ENCODE measurements around the gene IFIT1. TPM values are rescaled to one million over a fixed set of nuclear protein-coding genes. Genes with fewer than 3 reads are reported as not detected.

The IFIT1 gene
- total RNA-seq, 4 donors from 2014 or later = 0.72 to 6.2 (median 4.7) TPM

DNA sequence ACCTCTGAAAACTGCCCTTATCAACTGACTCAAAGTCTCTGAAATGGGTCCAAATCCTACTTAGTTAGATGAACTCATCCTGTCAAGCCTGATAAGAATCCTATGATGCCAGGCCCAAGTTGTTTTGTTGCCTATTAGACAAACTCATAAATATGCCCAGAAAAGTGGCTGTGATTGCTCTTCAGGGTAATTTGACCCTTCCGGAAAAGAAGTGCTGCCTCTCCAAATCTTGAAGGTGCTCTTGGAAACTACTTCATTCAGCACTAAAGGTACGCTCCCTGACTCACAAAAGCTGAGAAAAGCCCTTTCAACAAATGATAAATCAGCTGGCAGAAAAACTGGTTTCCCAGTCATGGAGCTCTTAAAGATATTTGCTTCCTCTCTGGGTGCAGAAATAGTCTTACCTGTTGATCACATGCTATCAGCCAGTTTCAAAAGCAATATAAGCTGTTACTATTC is 28.6 kb downstream of the IFIT1 start:
- 59 to 72% methylated on average over 2 of the region's 2 CpGs for WGBS, 2 donors
- TF ChIP-seq POLR2A (IDR thresholded peaks at IDR 0.05) = no peak
- TF ChIP-seq, protein P1, sequence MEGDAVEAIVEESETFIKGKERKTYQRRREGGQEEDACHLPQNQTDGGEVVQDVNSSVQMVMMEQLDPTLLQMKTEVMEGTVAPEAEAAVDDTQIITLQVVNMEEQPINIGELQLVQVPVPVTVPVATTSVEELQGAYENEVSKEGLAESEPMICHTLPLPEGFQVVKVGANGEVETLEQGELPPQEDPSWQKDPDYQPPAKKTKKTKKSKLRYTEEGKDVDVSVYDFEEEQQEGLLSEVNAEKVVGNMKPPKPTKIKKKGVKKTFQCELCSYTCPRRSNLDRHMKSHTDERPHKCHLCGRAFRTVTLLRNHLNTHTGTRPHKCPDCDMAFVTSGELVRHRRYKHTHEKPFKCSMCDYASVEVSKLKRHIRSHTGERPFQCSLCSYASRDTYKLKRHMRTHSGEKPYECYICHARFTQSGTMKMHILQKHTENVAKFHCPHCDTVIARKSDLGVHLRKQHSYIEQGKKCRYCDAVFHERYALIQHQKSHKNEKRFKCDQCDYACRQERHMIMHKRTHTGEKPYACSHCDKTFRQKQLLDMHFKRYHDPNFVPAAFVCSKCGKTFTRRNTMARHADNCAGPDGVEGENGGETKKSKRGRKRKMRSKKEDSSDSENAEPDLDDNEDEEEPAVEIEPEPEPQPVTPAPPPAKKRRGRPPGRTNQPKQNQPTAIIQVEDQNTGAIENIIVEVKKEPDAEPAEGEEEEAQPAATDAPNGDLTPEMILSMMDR (IDR thresholded peaks at IDR 0.05) = no peak
- intact Hi-C loops (cut with DNase I; ENCODE audit: low total_unique reads) = no loop called here
- H3K4me3 ChIP-seq (ENCODE audit: low read depth, poor library complexity, severe bottlenecking) = no peak overlapping the region
- DNase-seq (ENCODE audit: low spot score in 2 of 2) = no peak

DNA sequence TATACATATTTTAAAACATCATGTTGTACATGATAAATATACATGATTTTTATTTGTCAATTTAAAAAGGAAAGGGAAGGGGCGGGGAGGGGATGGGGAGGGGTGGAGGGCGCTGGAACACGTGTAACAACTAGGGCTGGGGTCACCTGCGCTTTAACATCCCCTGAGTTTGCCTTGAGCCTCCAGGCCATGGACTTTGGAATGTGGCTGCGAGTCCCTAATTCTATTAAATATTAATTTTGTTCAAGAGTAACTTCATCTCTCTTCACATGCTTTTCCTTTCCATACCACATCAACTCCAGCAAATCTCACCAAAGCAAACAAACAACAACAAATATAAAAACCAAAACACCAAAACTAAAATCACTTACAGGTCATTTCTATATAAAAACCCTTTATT is 32.6 kb downstream of the IFIT1 start:
- intact Hi-C loops (cut with DNase I; ENCODE audit: low total_unique reads) = no loop called here
- 85% methylated on average over 5 of the region's 5 CpGs for WGBS, 2 donors
- TF ChIP-seq, protein P1 (IDR thresholded peaks at IDR 0.05) = no peak
- no peak for TF ChIP-seq POLR2A (IDR thresholded peaks at IDR 0.05)
- H3K4me3 ChIP-seq (ENCODE audit: low read depth, poor library complexity, severe bottlenecking) = no peak overlapping the region
- no peak for DNase-seq (ENCODE audit: low spot score in 2 of 2)

GRCh38 chr10:89426230-89426868 is 33.9 kb downstream of the IFIT1 start:
- DNase-seq (ENCODE audit: low spot score in 2 of 2) = no peak

DNA sequence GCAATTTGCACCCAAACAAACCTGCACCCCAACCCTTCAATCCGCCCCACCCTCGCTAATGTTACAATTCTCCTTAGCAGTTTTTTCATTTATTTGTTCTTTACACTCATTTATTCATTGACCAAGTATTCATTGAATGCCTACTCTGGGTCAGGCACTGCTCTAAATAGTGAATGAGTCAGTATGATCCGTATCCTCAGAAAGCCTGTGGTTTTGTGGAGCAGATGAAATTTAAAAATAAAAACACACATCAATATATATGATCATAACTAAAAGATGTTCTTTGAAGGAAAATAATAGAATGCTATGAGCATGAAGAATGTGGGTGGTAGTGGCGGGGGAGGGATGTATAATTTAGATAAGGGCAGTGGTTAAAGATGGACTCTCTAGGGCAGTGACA is 35.2 kb downstream of the IFIT1 start:
- TF ChIP-seq POLR2A (IDR thresholded peaks at IDR 0.05) = no peak
- TF ChIP-seq, protein P1 (IDR thresholded peaks at IDR 0.05) = no peak
- intact Hi-C loops (cut with DNase I; ENCODE audit: low total_unique reads) = loop anchor here (2.0 kb wide), 1 partner anchor 135 kb away; no protein-coding TSS in a partner anchor
- WGBS, 2 donors = 87 to 92% methylated on average over 4 of the region's 4 CpGs

More at GRCh38 chr10:89426230-89426868, 33.9 kb downstream of the IFIT1 start:
- H3K4me3 ChIP-seq (ENCODE audit: low read depth, poor library complexity, severe bottlenecking) = no peak overlapping the region
- 54 to 60% methylated on average over 5 of the region's 5 CpGs for WGBS, 2 donors
- TF ChIP-seq POLR2A (IDR thresholded peaks at IDR 0.05) = no peak
- TF ChIP-seq, protein P1 (IDR thresholded peaks at IDR 0.05) = no peak
- intact Hi-C loops (cut with DNase I; ENCODE audit: low total_unique reads) = loop anchor here (2.0 kb wide), 1 partner anchor 136 kb away; no protein-coding TSS in a partner anchor

GRCh38 chr10:89428877-89429276 is 36.5 kb downstream of the IFIT1 start:
- intact Hi-C loops (cut with DNase I; ENCODE audit: low total_unique reads) = no loop called here
- 14 to 24% methylated on average over 1 of the region's 1 CpG for WGBS, 2 donors
- H3K4me3 ChIP-seq (ENCODE audit: low read depth, poor library complexity, severe bottlenecking) = no peak overlapping the region
- no peak for DNase-seq (ENCODE audit: low spot score in 2 of 2)
- TF ChIP-seq, protein P1 (IDR thresholded peaks at IDR 0.05) = no peak
- TF ChIP-seq POLR2A (IDR thresholded peaks at IDR 0.05) = no peak

More for the DNA sequence above, 35.2 kb downstream of the IFIT1 start:
- H3K4me3 ChIP-seq (ENCODE audit: low read depth, poor library complexity, severe bottlenecking) = no peak overlapping the region
- no peak for DNase-seq (ENCODE audit: low spot score in 2 of 2)

All from lower leg skin (tissue), 4 donors.